ENCODE measurements around the gene CLCNKA.

The CLCNKA gene

DNA sequence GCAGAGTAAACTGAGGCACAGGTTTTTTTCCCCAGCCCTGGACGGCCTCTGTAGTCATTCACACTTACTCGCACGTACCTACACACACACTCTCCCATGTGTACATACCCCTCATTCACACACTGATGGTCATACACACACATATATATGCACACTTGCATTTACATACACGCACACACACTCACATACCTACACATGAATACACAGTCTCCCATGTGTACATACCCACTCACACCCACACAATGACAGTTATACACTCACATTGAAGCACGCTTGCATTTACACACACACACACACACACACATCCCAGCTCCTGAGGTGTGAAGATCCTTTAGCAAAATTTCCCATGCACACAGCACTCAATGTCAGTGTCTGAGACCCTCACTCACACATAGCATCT is 52.4 kb downstream of the CLCNKA start:
- Histone ChIP-seq H3K9me2 (replicated peaks; ENCODE audit: insufficient read depth, low read length) (no peaks in the 10 kb centered on the region), H4K20me1 (ENCODE audit: insufficient read depth, low read length) (no peaks in the 10 kb centered on the region), H3K4me1 (ENCODE audit: low read length) (peaks cover 6% of the 10 kb centered on the region), H3K4me2 (ENCODE audit: low read depth, low read length) (peak overlapping the region; percentile 91), H3K9ac (ENCODE audit: low read length) (peak overlapping the region; percentile 55; the same call in 1 of the 2 replicates), H2AFZ (ENCODE audit: low read length) (peak overlapping the region; percentile 89), H3K79me2 (ENCODE audit: low read length) (no peaks in the 10 kb centered on the region), H3K27me3 (replicated peaks; ENCODE audit: insufficient read depth, low read length) (peaks cover 4% of the 10 kb centered on the region), H3K36me3 (replicated peaks; ENCODE audit: insufficient read depth, low read length) (no peaks in the 10 kb centered on the region), H3K27ac (ENCODE audit: low read length) (peak overlapping the region; percentile 74; the same call in 1 of the 2 replicates), H3K4me3 (ENCODE audit: low read length) (peak overlapping the region; percentile 64), H3K9me3 (replicated peaks; ENCODE audit: insufficient read depth, low read length) (no peaks in the 10 kb centered on the region), H3F3A (ENCODE audit: insufficient read depth, low read length) (peaks cover 8% of the 10 kb centered on the region; the same call in 1 of the 2 replicates)
- no peak for TF ChIP-seq EZH2phosphoT487 (IDR thresholded peaks at IDR 0.05; ENCODE audit: low read length)
- TF ChIP-seq, protein P1, sequence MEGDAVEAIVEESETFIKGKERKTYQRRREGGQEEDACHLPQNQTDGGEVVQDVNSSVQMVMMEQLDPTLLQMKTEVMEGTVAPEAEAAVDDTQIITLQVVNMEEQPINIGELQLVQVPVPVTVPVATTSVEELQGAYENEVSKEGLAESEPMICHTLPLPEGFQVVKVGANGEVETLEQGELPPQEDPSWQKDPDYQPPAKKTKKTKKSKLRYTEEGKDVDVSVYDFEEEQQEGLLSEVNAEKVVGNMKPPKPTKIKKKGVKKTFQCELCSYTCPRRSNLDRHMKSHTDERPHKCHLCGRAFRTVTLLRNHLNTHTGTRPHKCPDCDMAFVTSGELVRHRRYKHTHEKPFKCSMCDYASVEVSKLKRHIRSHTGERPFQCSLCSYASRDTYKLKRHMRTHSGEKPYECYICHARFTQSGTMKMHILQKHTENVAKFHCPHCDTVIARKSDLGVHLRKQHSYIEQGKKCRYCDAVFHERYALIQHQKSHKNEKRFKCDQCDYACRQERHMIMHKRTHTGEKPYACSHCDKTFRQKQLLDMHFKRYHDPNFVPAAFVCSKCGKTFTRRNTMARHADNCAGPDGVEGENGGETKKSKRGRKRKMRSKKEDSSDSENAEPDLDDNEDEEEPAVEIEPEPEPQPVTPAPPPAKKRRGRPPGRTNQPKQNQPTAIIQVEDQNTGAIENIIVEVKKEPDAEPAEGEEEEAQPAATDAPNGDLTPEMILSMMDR (IDR thresholded peaks at IDR 0.05; ENCODE audit: low read length) = no peak
- TF ChIP-seq EZH2 (optimal IDR thresholded peaks at IDR 0.05; ENCODE audit: low read depth, low read length) = no peak
- DNase-seq = no peak

DNA sequence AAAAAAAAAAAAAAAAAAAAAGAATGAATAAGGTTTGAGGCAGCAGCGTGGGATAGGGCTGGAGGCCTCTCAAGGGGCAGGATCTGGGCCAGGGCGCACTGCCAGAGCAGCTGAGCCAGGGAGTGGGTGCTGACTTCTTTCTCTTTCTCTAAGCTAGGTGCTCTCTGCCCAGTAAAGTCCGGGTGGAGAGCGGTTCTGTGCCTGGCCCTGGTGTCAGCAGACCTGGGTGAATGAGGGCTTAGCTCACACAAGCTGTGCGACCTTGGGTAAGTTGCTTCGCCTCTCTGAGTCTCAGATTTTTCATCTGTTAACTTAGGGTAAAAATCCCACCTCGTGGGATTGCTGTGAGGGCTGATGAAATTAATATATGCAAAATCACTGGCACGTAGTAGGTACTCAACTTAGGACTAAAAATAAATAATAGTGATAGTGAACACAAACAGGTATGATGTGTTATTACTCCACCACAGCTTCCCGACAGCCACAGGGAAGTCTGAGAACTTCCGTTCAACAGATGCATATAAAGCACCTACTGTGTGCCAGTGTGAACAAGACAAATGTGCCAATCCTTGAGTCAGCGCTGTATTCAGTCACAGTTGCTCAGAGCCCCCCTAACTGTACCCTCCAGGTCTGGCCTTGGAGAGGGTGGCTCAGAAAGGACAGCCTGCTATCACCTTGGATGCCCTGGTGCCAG is 53.6 kb downstream of the CLCNKA start:
- TF ChIP-seq EZH2phosphoT487 (IDR thresholded peaks at IDR 0.05; ENCODE audit: low read length) = no peak
- no peak for TF ChIP-seq EZH2 (optimal IDR thresholded peaks at IDR 0.05; ENCODE audit: low read depth, low read length)
- TF ChIP-seq, protein P1 (IDR thresholded peaks at IDR 0.05; ENCODE audit: low read length) = no peak

DNA sequence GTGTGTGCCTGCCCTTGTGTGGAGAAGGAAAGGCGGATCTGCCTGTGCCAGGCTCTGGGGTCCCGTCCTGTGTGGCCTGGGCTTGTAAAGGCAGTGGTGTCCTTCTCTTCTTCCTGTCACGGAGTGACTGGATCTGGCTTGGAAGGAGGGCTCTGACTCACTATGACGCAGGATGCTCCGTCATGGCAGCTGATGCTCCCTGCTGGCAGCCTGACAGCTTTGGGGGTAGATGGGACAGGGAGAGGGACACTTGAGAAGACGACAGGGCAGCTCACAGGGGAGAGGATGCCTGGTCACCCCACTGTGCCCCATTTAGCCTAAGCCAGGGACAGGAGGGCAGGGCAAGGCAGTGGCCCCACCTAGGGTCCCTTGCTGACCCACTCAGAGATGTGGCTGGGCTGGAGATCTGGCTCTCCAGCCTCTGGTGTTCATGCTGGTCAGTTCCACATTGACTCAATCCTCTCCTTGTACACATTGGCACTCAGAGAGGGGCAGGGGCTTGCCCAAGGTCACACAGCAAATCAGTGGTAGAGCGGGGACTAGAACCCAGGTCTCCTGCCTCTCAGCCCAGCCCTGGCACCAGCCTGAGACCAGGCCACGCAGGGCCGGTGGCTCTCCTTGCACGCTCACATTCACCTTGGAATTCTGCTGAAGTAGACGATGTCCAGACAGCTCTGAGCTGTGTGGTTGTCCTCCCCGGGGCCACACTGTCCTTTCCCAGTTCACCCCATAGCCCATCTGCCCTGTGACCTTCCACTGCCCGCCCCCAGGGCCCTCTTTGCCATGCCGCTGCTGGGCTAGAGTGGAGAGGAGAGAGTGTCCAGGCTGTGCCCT is 54.4 kb downstream of the CLCNKA start:
- no peak overlapping the region for H3K9ac ChIP-seq (ENCODE audit: low read length)
- H3K9me3 ChIP-seq (replicated peaks; ENCODE audit: insufficient read depth, low read length) = no peaks in the 10 kb centered on the region
- H3K9me2 ChIP-seq (replicated peaks; ENCODE audit: insufficient read depth, low read length) = no peaks in the 10 kb centered on the region
- no peak overlapping the region for H2AFZ ChIP-seq (ENCODE audit: low read length)
- H3K36me3 ChIP-seq (replicated peaks; ENCODE audit: insufficient read depth, low read length) = no peaks in the 10 kb centered on the region
- H3K79me2 ChIP-seq (ENCODE audit: low read length) = no peaks in the 10 kb centered on the region
- no peak overlapping the region for H3K27ac ChIP-seq (ENCODE audit: low read length)
- H3K4me2 ChIP-seq (ENCODE audit: low read depth, low read length) = no peak overlapping the region
- H3K4me1 ChIP-seq (ENCODE audit: low read length) = peaks cover 6% of the 10 kb centered on the region
- DNase-seq = no peak
- TF ChIP-seq EZH2 (optimal IDR thresholded peaks at IDR 0.05; ENCODE audit: low read depth, low read length) = no peak
- TF ChIP-seq, protein P1 (IDR thresholded peaks at IDR 0.05; ENCODE audit: low read length) = no peak
- no peak for TF ChIP-seq EZH2phosphoT487 (IDR thresholded peaks at IDR 0.05; ENCODE audit: low read length)
- H3F3A ChIP-seq (ENCODE audit: insufficient read depth, low read length) = peaks cover 8% of the 10 kb centered on the region; the same call in 1 of the 2 replicates
- H3K27me3 ChIP-seq (replicated peaks; ENCODE audit: insufficient read depth, low read length) = peaks cover 4% of the 10 kb centered on the region
- no peak overlapping the region for H3K4me3 ChIP-seq (ENCODE audit: low read length)
- H4K20me1 ChIP-seq (ENCODE audit: insufficient read depth, low read length) = no peaks in the 10 kb centered on the region

More for the DNA sequence above, 53.6 kb downstream of the CLCNKA start:
- H2AFZ ChIP-seq (ENCODE audit: low read length) = no peak overlapping the region
- no peak overlapping the region for H3K4me2 ChIP-seq (ENCODE audit: low read depth, low read length)
- H3K9me3 ChIP-seq (replicated peaks; ENCODE audit: insufficient read depth, low read length) = no peaks in the 10 kb centered on the region
- no peaks in the 10 kb centered on the region for H3K9me2 ChIP-seq (replicated peaks; ENCODE audit: insufficient read depth, low read length)
- peaks cover 6% of the 10 kb centered on the region for H3K4me1 ChIP-seq (ENCODE audit: low read length)
- H4K20me1 ChIP-seq (ENCODE audit: insufficient read depth, low read length) = no peaks in the 10 kb centered on the region
- H3K27ac ChIP-seq (ENCODE audit: low read length) = no peak overlapping the region
- no peak overlapping the region for H3K9ac ChIP-seq (ENCODE audit: low read length)
- no peaks in the 10 kb centered on the region for H3K36me3 ChIP-seq (replicated peaks; ENCODE audit: insufficient read depth, low read length)
- H3K27me3 ChIP-seq (replicated peaks; ENCODE audit: insufficient read depth, low read length) = peaks cover 4% of the 10 kb centered on the region
- DNase-seq = no peak
- peaks cover 8% of the 10 kb centered on the region; the same call in 1 of the 2 replicates for H3F3A ChIP-seq (ENCODE audit: insufficient read depth, low read length)
- no peak overlapping the region for H3K4me3 ChIP-seq (ENCODE audit: low read length)
- H3K79me2 ChIP-seq (ENCODE audit: low read length) = no peaks in the 10 kb centered on the region
